PC-9 (cell line): ENCODE data around the gene ZYG11A. TPM values are rescaled to one million over a fixed set of nuclear protein-coding genes. Genes with fewer than 3 reads are reported as not detected.

Experiments used
- BruUV-seq: library from RNA; stranded (reverse); fragments of 400-500 nt; replicated peaks from 2 replicates; lab custom pipeline; 2021; lab: Mats Ljungman, UMichigan
- CTCF ChIA-PET: fragments of 300-600 bp; sonication (Branson Sonifier 250); formaldehyde crosslinking; loops from one replicate; lab custom pipeline; 2022; ENCODE audit warnings: antibody characterized with exemption; lab: Charles Lee
- POLR2A ChIA-PET: fragments of 300-600 bp; sonication (Branson Sonifier 250); formaldehyde crosslinking; loops from one replicate; lab custom pipeline; 2022; ENCODE audit warnings: antibody characterized with exemption; ENCODE audit not compliant: unreplicated experiment; lab: Charles Lee
- DNase-seq, 2 experiments: peaks; one replicate each; pipeline versions ENCODE4 v3.0.0 to v3.0.0-alpha.2; 2015 to 2022; ENCODE audit warnings: mixed read lengths in 1 of 2
- H2AFZ ChIP-seq: fragments of 200-600 bp; sonication (generic); 2 replicates; pipeline ENCODE4 v1.8.1; 2017; ENCODE audit warnings: antibody characterized with exemption
- H3F3A ChIP-seq: fragments of 200-600 bp; sonication (generic); 2 replicates; pipeline ENCODE4 v1.8.1; 2017; ENCODE audit warnings: antibody characterized with exemption, mild to moderate bottlenecking, low read depth; ENCODE audit not compliant: insufficient read depth
- H3K27ac ChIP-seq: fragments of 200-600 bp; sonication (generic); 2 replicates; pipeline ENCODE4 v1.6.1; 2016; ENCODE audit warnings: mixed run types
- H3K27me3 ChIP-seq: fragments of 200-600 bp; sonication (generic); 2 replicates; pipeline ENCODE4 v1.6.1; 2016; ENCODE audit warnings: low read depth, mixed run types; ENCODE audit not compliant: insufficient read depth
- H3K36me3 ChIP-seq: fragments of 200-600 bp; sonication (generic); 2 replicates; pipeline ENCODE4 v1.6.1; 2016; ENCODE audit warnings: low read depth, mixed run types
- H3K4me1 ChIP-seq: fragments of 200-600 bp; sonication (generic); replicated peaks from 2 replicates; pipeline ENCODE4 v1.6.1; 2016; ENCODE audit warnings: mixed run types; ENCODE audit not compliant: insufficient read depth
- H3K4me2 ChIP-seq: fragments of 200-600 bp; sonication (generic); 2 replicates; pipeline ENCODE4 v1.6.1; 2017; ENCODE audit warnings: mixed run types
- H3K4me3 ChIP-seq: fragments of 200-600 bp; sonication (generic); 2 replicates; pipeline ENCODE4 v1.6.1; 2016; ENCODE audit warnings: mixed run types
- H3K79me2 ChIP-seq: fragments of 200-600 bp; sonication (generic); 2 replicates; pipeline ENCODE4 v1.6.1; 2017; ENCODE audit warnings: low read depth, mixed run types
- H3K9me2 ChIP-seq: fragments of 200-600 bp; sonication (generic); 2 replicates; pipeline ENCODE4 v1.8.1; 2017; ENCODE audit warnings: mild to moderate bottlenecking; ENCODE audit not compliant: insufficient read depth
- H3K9me3 ChIP-seq: fragments of 200-600 bp; sonication (generic); 2 replicates; pipeline ENCODE4 v1.8.1; 2016; ENCODE audit warnings: low read depth; ENCODE audit not compliant: insufficient read depth
- H4K20me1 ChIP-seq: fragments of 200-600 bp; sonication (generic); 2 replicates; pipeline ENCODE4 v1.8.1; 2017; ENCODE audit not compliant: insufficient read depth
- CTCF ChIP-seq: fragments of 200-600 bp; sonication (generic); conservative IDR thresholded peaks from 2 replicates; pipeline ENCODE4 v1.6.1; 2017; ENCODE audit warnings: mixed run types, antibody characterized with exemption, mild to moderate bottlenecking, moderate library complexity
- EZH2 ChIP-seq: fragments of 200-600 bp; sonication (generic); IDR thresholded peaks from 2 replicates; pipeline ENCODE4 v1.8.0; 2017; ENCODE audit warnings: antibody characterized with exemption, low read depth
- intact Hi-C: fragments of 100-400 bp; cut with micrococcal nuclease; formaldehyde crosslinking; loops from one replicate; pipeline ENCODE4 v1.10.0; 2022; ENCODE audit not compliant: unreplicated experiment
- total RNA-seq: library from RNA; stranded (reverse); gene quantifications from 2 replicates; pipeline ENCODE4 v1.2.3, GENCODE V29; 2021

Gene ZYG11A
- total RNA-seq, 1 experiment from 2014 or later: 11.5 TPM

- no peak for TF ChIP-seq CTCF
- no peak for TF ChIP-seq EZH2
- DNase-seq: no peak
- Histone ChIP-seq H2AFZ (no peak overlapping the region), H3K9me2 (0 out of 2 replicates have a peak, but pooled peaks cover 3% of the 10 kb centered on the region), H3K4me2 (no peak overlapping the region), H3F3A (no peaks in the 10 kb centered on the region), H3K4me1 (no peaks in the 10 kb centered on the region), H3K27ac (no peak overlapping the region), H3K36me3 (0 out of 2 replicates have a peak, but pooled peaks cover 3% of the 10 kb centered on the region), H3K4me3 (no peak overlapping the region), H3K79me2 (no peaks in the 10 kb centered on the region), H3K9me3 (no peaks in the 10 kb centered on the region), H3K27me3 (no peaks in the 10 kb centered on the region), H4K20me1 (no peaks in the 10 kb centered on the region)
- POLR2A ChIA-PET: no interaction called here
- CTCF ChIA-PET: no interaction called here
- intact Hi-C loops: no loop called here
- BruUV-seq: no TSS peak
Observed at GRCh38 chr1:52876843-52877242, 34.3 kb downstream of the ZYG11A start.

GRCh38 chr1:52877554-52877953, 35.0 kb downstream of the ZYG11A start:
- Histone ChIP-seq H2AFZ (no peak overlapping the region), H3K4me1 (no peaks in the 10 kb centered on the region), H4K20me1 (no peaks in the 10 kb centered on the region), H3K4me3 (no peak overlapping the region), H3K9me2 (0 out of 2 replicates have a peak, but pooled peaks cover 3% of the 10 kb centered on the region), H3K27me3 (no peaks in the 10 kb centered on the region), H3K36me3 (0 out of 2 replicates have a peak, but pooled peaks cover 3% of the 10 kb centered on the region), H3K4me2 (no peak overlapping the region), H3K79me2 (no peaks in the 10 kb centered on the region), H3K27ac (no peak overlapping the region), H3K9me3 (no peaks in the 10 kb centered on the region), H3F3A (no peaks in the 10 kb centered on the region)
- DNase-seq: no peak
- TF ChIP-seq EZH2: no peak
- no peak for TF ChIP-seq CTCF
- ChIA-PET POLR2A (no interaction called here), CTCF (no interaction called here)
- no TSS peak for BruUV-seq
- intact Hi-C loops: no loop called here

GRCh38 chr1:52880206-52880605, 37.6 kb downstream of the ZYG11A start:
- intact Hi-C loops: no loop called here
- Histone ChIP-seq H3K27ac (no peak overlapping the region), H3K4me1 (no peaks in the 10 kb centered on the region), H3F3A (no peaks in the 10 kb centered on the region), H3K9me3 (no peaks in the 10 kb centered on the region), H3K4me2 (no peak overlapping the region), H3K9me2 (no peaks in the 10 kb centered on the region), H2AFZ (no peak overlapping the region), H3K79me2 (no peaks in the 10 kb centered on the region), H3K36me3 (0 out of 2 replicates have a peak, but pooled peaks cover 3% of the 10 kb centered on the region), H3K27me3 (no peaks in the 10 kb centered on the region), H4K20me1 (no peaks in the 10 kb centered on the region), H3K4me3 (no peak overlapping the region)
- ChIA-PET CTCF (no interaction called here), POLR2A (interaction anchor here (0.7 kb wide), 2 partner anchors 339 to 969 kb away, joined by 3 to 4 read pairs; no protein-coding TSS in a partner anchor)
- no peak for TF ChIP-seq CTCF
- TF ChIP-seq EZH2: no peak
- no TSS peak for BruUV-seq
- DNase-seq: no peak
